ENCODE results near the gene SMIM45.

DNA sequence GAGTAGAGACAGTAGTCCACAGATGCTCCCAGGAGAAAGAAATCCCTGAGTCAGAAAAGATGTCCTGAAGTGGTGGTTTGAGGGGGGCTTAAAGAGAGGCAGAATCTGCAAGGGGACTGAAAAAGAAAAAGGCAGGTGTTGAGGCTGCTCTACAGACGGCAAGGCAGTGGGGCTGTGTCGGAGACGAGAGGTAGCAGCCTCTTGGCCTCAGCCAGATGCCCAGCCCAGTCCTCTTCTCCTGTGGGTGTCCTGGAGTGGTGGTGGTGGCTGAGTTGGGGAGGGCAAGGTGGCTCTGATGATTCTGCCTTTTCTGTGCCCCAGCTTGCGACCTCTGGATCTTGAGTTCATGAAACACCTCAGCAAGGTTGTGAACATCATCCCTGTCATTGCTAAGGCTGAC is 37.3 kb downstream of the SMIM45 start:
- TF ChIP-seq, protein P1, sequence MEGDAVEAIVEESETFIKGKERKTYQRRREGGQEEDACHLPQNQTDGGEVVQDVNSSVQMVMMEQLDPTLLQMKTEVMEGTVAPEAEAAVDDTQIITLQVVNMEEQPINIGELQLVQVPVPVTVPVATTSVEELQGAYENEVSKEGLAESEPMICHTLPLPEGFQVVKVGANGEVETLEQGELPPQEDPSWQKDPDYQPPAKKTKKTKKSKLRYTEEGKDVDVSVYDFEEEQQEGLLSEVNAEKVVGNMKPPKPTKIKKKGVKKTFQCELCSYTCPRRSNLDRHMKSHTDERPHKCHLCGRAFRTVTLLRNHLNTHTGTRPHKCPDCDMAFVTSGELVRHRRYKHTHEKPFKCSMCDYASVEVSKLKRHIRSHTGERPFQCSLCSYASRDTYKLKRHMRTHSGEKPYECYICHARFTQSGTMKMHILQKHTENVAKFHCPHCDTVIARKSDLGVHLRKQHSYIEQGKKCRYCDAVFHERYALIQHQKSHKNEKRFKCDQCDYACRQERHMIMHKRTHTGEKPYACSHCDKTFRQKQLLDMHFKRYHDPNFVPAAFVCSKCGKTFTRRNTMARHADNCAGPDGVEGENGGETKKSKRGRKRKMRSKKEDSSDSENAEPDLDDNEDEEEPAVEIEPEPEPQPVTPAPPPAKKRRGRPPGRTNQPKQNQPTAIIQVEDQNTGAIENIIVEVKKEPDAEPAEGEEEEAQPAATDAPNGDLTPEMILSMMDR (IDR thresholded peaks at IDR 0.05) = no peak
- no peak for TF ChIP-seq POLR2AphosphoS5 (IDR thresholded peaks at IDR 0.05)

All from prostate gland (tissue), 2 donors.